Trophoblast cell (in vitro differentiated cells and primary cell): Measurements from ENCODE around the gene CERS6.

ENCODE experiments used
- DNase-seq, 2 donors: peaks; one replicate each; pipeline ENCODE4 v3.0.0-alpha.2; 2016
- H2AFZ ChIP-seq: 2 replicates; pipeline ENCODE4 v1.6.1; 2013; ENCODE audit warnings: low read length, moderate library complexity, mild to moderate bottlenecking; ENCODE audit not compliant: insufficient read depth, poor library complexity
- H2AK5ac ChIP-seq: 2 replicates; pipeline ENCODE4 v1.6.1; 2013; ENCODE audit warnings: mild to moderate bottlenecking, low read length
- H2BK120ac ChIP-seq: 2 replicates; pipeline ENCODE4 v1.6.1; 2013; ENCODE audit warnings: low read length, mild to moderate bottlenecking, moderate library complexity; ENCODE audit not compliant: insufficient read depth, poor library complexity
- H2BK12ac ChIP-seq: 2 replicates; pipeline ENCODE4 v1.6.1; 2013; ENCODE audit warnings: mild to moderate bottlenecking, low read length, moderate library complexity
- H2BK5ac ChIP-seq: 2 replicates; pipeline ENCODE4 v1.6.1; 2013; ENCODE audit warnings: low read length, low read depth, moderate library complexity, mild to moderate bottlenecking; ENCODE audit not compliant: poor library complexity
- H3K14ac ChIP-seq: 2 replicates; pipeline ENCODE4 v1.6.1; 2013; ENCODE audit warnings: mild to moderate bottlenecking, low read length
- H3K18ac ChIP-seq: 2 replicates; pipeline ENCODE4 v1.6.1; 2013; ENCODE audit warnings: mild to moderate bottlenecking, low read length
- H3K23ac ChIP-seq: 2 replicates; pipeline ENCODE4 v1.6.1; 2013; ENCODE audit warnings: low read length
- H3K27ac ChIP-seq: 2 replicates; pipeline ENCODE4 v1.5.1; 2013; ENCODE audit warnings: low read depth, mild to moderate bottlenecking, inconsistent platforms, low read length, moderate library complexity
- H3K27me3 ChIP-seq: 2 replicates; pipeline ENCODE4 v1.6.1; 2013; ENCODE audit warnings: inconsistent platforms, mild to moderate bottlenecking, low read length, moderate library complexity; ENCODE audit not compliant: insufficient read depth
- H3K36me3 ChIP-seq, 2 experiments: 1 replicate in 1 of 2; 2 replicates in 1 of 2; pipeline ENCODE4 v1.6.1; 2013; ENCODE audit warnings: low read length in 2 of 2, mild to moderate bottlenecking in 2 of 2, moderate library complexity in 1 of 2; ENCODE audit not compliant: insufficient read depth in 2 of 2, control insufficient read depth in 1 of 2
- H3K4ac ChIP-seq: 2 replicates; pipeline ENCODE4 v1.6.1; 2013; ENCODE audit warnings: low read depth, mild to moderate bottlenecking, low read length, moderate library complexity
- H3K4me1 ChIP-seq, 2 experiments: 1 replicate in 1 of 2; 2 replicates in 1 of 2; pipeline ENCODE4 v1.6.1; 2013; ENCODE audit warnings: low read length in 2 of 2, mild to moderate bottlenecking in 2 of 2, moderate library complexity in 1 of 2; ENCODE audit not compliant: insufficient read depth in 2 of 2, control insufficient read depth in 1 of 2
- H3K4me2 ChIP-seq: 2 replicates; pipeline ENCODE4 v1.6.1; 2013; ENCODE audit warnings: inconsistent platforms, mild to moderate bottlenecking, low read length, moderate library complexity
- H3K4me3 ChIP-seq: 2 replicates; pipeline ENCODE4 v1.5.1; 2013; ENCODE audit warnings: mild to moderate bottlenecking, low read depth, low read length, inconsistent platforms
- H3K79me1 ChIP-seq: one replicate; pipeline ENCODE4 v1.6.1; 2013; ENCODE audit warnings: low read length
- H3K79me2 ChIP-seq: 2 replicates; pipeline ENCODE4 v1.6.1; 2013; ENCODE audit warnings: low read length, mild to moderate bottlenecking; ENCODE audit not compliant: control insufficient read depth, insufficient read depth, poor library complexity
- H3K9ac ChIP-seq: 2 replicates; pipeline ENCODE4 v1.6.1; 2013; ENCODE audit warnings: mild to moderate bottlenecking, low read length
- H3K9me3 ChIP-seq: 2 replicates; pipeline ENCODE4 v1.6.1; 2013; ENCODE audit warnings: low read depth, mild to moderate bottlenecking, control low read depth, inconsistent platforms, low read length; ENCODE audit not compliant: insufficient read depth
- H4K12ac ChIP-seq: 2 replicates; pipeline ENCODE4 v1.6.1; 2013; ENCODE audit warnings: low read depth, mild to moderate bottlenecking, low read length, moderate library complexity
- H4K8ac ChIP-seq: 2 replicates; pipeline ENCODE4 v1.6.1; 2013; ENCODE audit warnings: low read depth, mild to moderate bottlenecking, low read length, moderate library complexity
- H4K91ac ChIP-seq: one replicate; pipeline ENCODE4 v1.6.1; 2013; ENCODE audit warnings: low read depth, mild to moderate bottlenecking, low read length, moderate library complexity
- WGBS: extraction: QIAGEN DNeasy Blood & Tissue Kit; methylation state at CpG from one replicate; pipeline ENCODE4 v1.1.7; 2013; ENCODE audit warnings: missing lambda C conversion rate; ENCODE audit not compliant: insufficient read length, insufficient coverage; ENCODE audit errors: extremely low coverage; 5-methylcytosine and 5-hydroxymethylcytosine counted together

Gene CERS6

DNA sequence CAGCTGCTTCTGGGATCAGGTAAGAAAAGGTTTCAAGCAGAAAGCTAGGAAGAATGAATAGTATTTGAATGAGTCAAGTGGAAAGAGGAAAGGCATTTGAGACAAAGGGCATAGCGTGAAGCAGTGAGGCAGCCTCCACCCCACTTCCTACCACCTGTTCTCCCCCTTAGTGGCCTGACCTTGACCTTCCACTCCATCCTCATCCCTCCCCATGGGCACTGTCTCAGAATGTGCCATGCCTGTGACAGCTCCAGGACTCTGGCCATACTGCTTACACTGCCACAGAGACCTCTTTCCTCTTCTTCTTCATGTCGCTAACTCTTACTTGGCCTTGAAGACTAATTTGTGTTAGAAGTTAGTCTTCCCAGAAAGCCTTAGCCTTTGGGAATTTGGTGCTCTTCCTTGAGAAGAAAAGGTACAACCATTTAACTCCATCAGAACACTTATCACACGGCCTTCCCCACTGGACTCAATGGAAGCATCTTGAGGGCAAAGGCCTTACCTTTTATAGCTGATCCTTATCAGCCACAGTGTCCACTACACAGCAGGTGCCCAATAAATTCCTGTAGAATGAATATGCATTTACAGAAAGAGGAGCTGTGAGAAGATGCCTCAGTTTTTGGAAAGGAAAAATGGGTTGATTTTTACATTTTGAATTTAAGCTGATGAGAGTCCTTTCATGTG, 331.2 kb downstream of the CERS6 start:
- Histone ChIP-seq H3K14ac (no peak overlapping the region), H3K9ac (no peak overlapping the region), H3K23ac (peak overlapping the region; percentile 79), H2BK120ac (no peak overlapping the region), H3K4me2 (no peak overlapping the region), H2BK5ac (no peak overlapping the region), H4K91ac (no peak overlapping the region), H3K4me3 (no peak overlapping the region), H4K12ac (no peak overlapping the region), H3K4me1 (peaks cover 0 to 2% of the 10 kb centered on the region in 2 experiments), H3K79me2 (no peaks in the 10 kb centered on the region), H2AFZ (no peak overlapping the region), H3K36me3 (no peaks in the 10 kb centered on the region), H3K27ac (no peak overlapping the region), H2AK5ac (no peak overlapping the region), H3K79me1 (no peaks in the 10 kb centered on the region), H3K9me3 (peaks cover 2% of the 10 kb centered on the region), H3K4ac (no peak overlapping the region), H4K8ac (no peak overlapping the region), H2BK12ac (no peak overlapping the region), H3K27me3 (no peaks in the 10 kb centered on the region), H3K18ac (no peak overlapping the region)
- WGBS: no CpG with 5 or more reads among the region's 3 CpGs
- DNase-seq: peak in 1 of 2 donors; percentile 67

DNA sequence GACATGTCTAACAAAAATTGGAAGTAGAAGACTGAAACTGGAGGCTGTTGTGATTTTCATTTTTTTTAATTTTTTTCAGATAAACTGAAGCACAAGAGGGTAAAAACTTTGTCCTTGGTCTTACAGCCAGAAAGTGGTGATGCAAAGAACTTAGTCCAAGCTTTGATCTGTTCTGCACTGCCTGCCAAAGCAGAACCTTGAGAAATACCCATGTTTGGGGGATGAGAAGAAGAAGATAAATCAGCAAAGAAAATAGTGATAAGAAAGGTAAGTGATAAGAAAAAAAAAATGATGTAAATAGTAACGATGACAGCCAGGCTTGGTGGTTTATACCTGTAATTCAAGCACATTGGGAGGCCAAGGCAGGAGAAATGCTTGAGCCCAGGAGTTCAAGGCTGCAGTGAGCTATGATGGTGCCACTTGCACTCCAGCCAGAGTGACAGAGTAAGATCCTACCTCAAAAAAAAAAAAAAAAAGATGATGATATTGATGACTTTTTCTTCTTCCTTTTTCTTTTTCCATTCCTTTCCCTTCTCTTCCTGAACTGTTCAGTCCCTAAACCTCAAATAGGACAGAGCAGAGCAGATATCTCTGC, 331.8 kb downstream of the CERS6 start:
- Histone ChIP-seq H3K4me3 (no peak overlapping the region), H3K14ac (no peak overlapping the region), H4K8ac (no peak overlapping the region), H2BK5ac (no peak overlapping the region), H3K9ac (no peak overlapping the region), H3K27me3 (no peaks in the 10 kb centered on the region), H2AK5ac (no peak overlapping the region), H3K18ac (no peak overlapping the region), H3K4me1 (peaks cover 0 to 2% of the 10 kb centered on the region in 2 experiments), H2AFZ (no peak overlapping the region), H2BK12ac (no peak overlapping the region), H3K4ac (no peak overlapping the region), H3K27ac (no peak overlapping the region), H3K79me1 (no peaks in the 10 kb centered on the region), H3K23ac (no peak overlapping the region), H4K12ac (no peak overlapping the region), H4K91ac (no peak overlapping the region), H3K79me2 (no peaks in the 10 kb centered on the region), H3K9me3 (peaks cover 2% of the 10 kb centered on the region), H3K4me2 (no peak overlapping the region), H2BK120ac (no peak overlapping the region), H3K36me3 (no peaks in the 10 kb centered on the region)
- WGBS: 100% methylated on average over 1 of the region's 1 CpG
- no peak for DNase-seq

- no peak overlapping the region for H2BK120ac ChIP-seq
- H2BK5ac ChIP-seq: no peak overlapping the region
- H3K79me1 ChIP-seq: no peaks in the 10 kb centered on the region
- H3K9ac ChIP-seq: no peak overlapping the region
- no peak overlapping the region for H2AK5ac ChIP-seq
- no peak overlapping the region for H3K27ac ChIP-seq
- no peak overlapping the region for H4K8ac ChIP-seq
- no peak overlapping the region for H2BK12ac ChIP-seq
- H3K14ac ChIP-seq: no peak overlapping the region
- no peaks in the 10 kb centered on the region for H3K27me3 ChIP-seq
- H3K4me2 ChIP-seq: no peak overlapping the region
- H3K4me1 ChIP-seq: peaks cover 0 to 2% of the 10 kb centered on the region in 2 experiments
- H3K79me2 ChIP-seq: no peaks in the 10 kb centered on the region
- no peak for DNase-seq
- H3K23ac ChIP-seq: no peak overlapping the region
- no peak overlapping the region for H3K4me3 ChIP-seq
- H3K4ac ChIP-seq: no peak overlapping the region
- H4K91ac ChIP-seq: no peak overlapping the region
- no peak overlapping the region for H2AFZ ChIP-seq
- no peak overlapping the region for H3K18ac ChIP-seq
- WGBS: no CpG with 5 or more reads among the region's 7 CpGs
- no peaks in the 10 kb centered on the region for H3K36me3 ChIP-seq
- H4K12ac ChIP-seq: no peak overlapping the region
- peaks cover 2% of the 10 kb centered on the region for H3K9me3 ChIP-seq
These were observed 333.7 kb downstream of the CERS6 start for GRCh38 chr2:168789776-168790175.

- H3K4ac ChIP-seq: no peak overlapping the region
- no peaks in the 10 kb centered on the region for H3K27me3 ChIP-seq
- WGBS: no CpG with 5 or more reads among the region's 5 CpGs
- peaks cover 2% of the 10 kb centered on the region for H3K9me3 ChIP-seq
- H4K12ac ChIP-seq: no peak overlapping the region
- no peaks in the 10 kb centered on the region for H3K36me3 ChIP-seq
- H3K27ac ChIP-seq: no peak overlapping the region
- peaks cover 0 to 2% of the 10 kb centered on the region in 2 experiments for H3K4me1 ChIP-seq
- H3K9ac ChIP-seq: no peak overlapping the region
- no peaks in the 10 kb centered on the region for H3K79me1 ChIP-seq
- no peaks in the 10 kb centered on the region for H3K79me2 ChIP-seq
- no peak overlapping the region for H3K4me2 ChIP-seq
- H2BK5ac ChIP-seq: no peak overlapping the region
- no peak overlapping the region for H2AFZ ChIP-seq
- H4K91ac ChIP-seq: no peak overlapping the region
- H4K8ac ChIP-seq: no peak overlapping the region
- DNase-seq: no peak
- no peak overlapping the region for H2BK12ac ChIP-seq
- H3K14ac ChIP-seq: no peak overlapping the region
- no peak overlapping the region for H3K23ac ChIP-seq
- H2AK5ac ChIP-seq: no peak overlapping the region
- no peak overlapping the region for H3K18ac ChIP-seq
- H3K4me3 ChIP-seq: no peak overlapping the region
- H2BK120ac ChIP-seq: no peak overlapping the region
These were observed 334.3 kb downstream of the CERS6 start for GRCh38 chr2:168790226-168790902.
